ENCODE measurements around the gene GAREM2.

DNA sequence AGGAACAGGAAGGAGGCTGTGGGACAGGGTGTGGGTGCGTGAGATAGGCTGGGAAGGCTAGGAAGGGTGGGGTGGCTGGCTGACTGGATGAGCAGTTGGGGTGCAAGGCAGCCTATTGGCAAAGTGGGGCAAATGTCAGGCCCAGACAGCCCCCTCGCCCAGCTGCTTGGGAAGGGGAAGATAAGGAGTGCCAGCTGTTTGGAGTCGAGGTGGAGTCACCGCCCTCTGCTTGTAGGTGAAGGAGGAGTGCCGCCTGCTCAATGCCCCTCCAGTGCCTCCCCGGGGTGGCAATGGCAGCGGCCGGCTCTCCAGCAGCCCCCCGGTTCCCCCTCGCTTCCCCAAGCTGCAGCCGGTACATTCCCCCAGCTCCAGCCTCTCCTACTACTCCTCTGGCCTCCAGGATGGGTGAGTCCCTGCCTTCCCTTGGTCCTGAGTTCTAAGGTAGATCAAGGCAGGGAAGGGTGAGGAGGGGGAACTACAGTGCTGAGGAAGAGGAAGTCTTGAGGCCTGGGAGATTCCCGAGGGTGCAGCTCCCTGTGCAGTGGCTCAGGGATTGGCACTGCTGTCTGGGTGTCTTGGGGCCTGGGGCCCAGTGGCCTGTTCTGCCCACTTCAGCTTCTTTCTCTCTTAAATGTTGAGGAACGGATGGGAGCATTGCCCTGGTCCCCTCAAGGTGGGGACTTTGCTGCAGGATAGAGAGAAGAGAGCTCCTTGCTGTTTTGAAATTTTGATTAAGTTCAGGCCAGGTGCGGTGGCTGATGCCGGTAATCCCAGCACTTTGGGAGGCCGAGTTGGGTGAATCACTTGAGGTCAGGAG, 13.3 kb downstream of the GAREM2 start:
- TF ChIP-seq MXI1 (IDR thresholded peaks at IDR 0.05; ENCODE audit: low read depth, low read length): no peak
- no peak for TF ChIP-seq ZNF274 (IDR thresholded peaks at IDR 0.05; ENCODE audit: borderline replicate concordance, low read depth, low read length)
- TF ChIP-seq, protein P1, sequence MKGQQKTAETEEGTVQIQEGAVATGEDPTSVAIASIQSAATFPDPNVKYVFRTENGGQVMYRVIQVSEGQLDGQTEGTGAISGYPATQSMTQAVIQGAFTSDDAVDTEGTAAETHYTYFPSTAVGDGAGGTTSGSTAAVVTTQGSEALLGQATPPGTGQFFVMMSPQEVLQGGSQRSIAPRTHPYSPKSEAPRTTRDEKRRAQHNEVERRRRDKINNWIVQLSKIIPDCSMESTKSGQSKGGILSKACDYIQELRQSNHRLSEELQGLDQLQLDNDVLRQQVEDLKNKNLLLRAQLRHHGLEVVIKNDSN (CRISPR knock-in tag; IDR thresholded peaks at IDR 0.05): no peak
- TF ChIP-seq, protein P2, sequence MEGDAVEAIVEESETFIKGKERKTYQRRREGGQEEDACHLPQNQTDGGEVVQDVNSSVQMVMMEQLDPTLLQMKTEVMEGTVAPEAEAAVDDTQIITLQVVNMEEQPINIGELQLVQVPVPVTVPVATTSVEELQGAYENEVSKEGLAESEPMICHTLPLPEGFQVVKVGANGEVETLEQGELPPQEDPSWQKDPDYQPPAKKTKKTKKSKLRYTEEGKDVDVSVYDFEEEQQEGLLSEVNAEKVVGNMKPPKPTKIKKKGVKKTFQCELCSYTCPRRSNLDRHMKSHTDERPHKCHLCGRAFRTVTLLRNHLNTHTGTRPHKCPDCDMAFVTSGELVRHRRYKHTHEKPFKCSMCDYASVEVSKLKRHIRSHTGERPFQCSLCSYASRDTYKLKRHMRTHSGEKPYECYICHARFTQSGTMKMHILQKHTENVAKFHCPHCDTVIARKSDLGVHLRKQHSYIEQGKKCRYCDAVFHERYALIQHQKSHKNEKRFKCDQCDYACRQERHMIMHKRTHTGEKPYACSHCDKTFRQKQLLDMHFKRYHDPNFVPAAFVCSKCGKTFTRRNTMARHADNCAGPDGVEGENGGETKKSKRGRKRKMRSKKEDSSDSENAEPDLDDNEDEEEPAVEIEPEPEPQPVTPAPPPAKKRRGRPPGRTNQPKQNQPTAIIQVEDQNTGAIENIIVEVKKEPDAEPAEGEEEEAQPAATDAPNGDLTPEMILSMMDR (IDR thresholded peaks at IDR 0.05 in 2 of 3, conservative IDR thresholded peaks at IDR 0.05 in 1 of 3; ENCODE audit: insufficient read depth in 2 of 3, low read depth in 1 of 3, low read length in 3 of 3): no peak
- TF ChIP-seq ZNF140 (CRISPR knock-in tag; IDR thresholded peaks at IDR 0.05): no peak
- TF ChIP-seq JUND (IDR thresholded peaks at IDR 0.05; ENCODE audit: borderline replicate concordance, low read depth, low read length): no peak
- no peak for TF ChIP-seq JUND (tag; IDR thresholded peaks at IDR 0.05; ENCODE audit: borderline replicate concordance, low read depth, low read length)
- TF ChIP-seq ZBTB8A (IDR thresholded peaks at IDR 0.05; ENCODE audit: partially characterized antibody): no peak
- TF ChIP-seq FOXP1 (CRISPR knock-in tag; IDR thresholded peaks at IDR 0.05): no peak
